HEK293 (cell line): ENCODE data around the gene C19orf73.

Source experiments
- CTCF ChIA-PET: fragments of 350-600 bp; formaldehyde crosslinking; extraction: SDS; loops from one replicate; lab custom pipeline; 2021; ENCODE audit warnings: antibody characterized with exemption; lab: Yijun Ruan, JAX
- POLR2A ChIA-PET: fragments of 300-600 bp; formaldehyde crosslinking; extraction: SDS; loops from one replicate; lab custom pipeline; 2020; ENCODE audit warnings: antibody characterized with exemption, inconsistent platforms; lab: Yijun Ruan, JAX
- H3K27ac ChIP-seq: fragments of 200-500 bp; sonication (Bioruptor generic); 2 replicates; pipeline ENCODE4 v1.5.1; 2014; ENCODE audit warnings: low read depth, low read length, control low read depth, inconsistent platforms; ENCODE audit errors: extremely low read depth
- H3K36me3 ChIP-seq, 2 experiments: fragments of 200-500 bp in 1 of 2; sonication (Bioruptor generic) in 1 of 2; 1 replicate in 1 of 2; 2 replicates in 1 of 2; pipeline ENCODE4 v1.5.1; 2014 to 2017; ENCODE audit warnings: inconsistent platforms in 2 of 2, low read length in 2 of 2; ENCODE audit not compliant: control insufficient read depth in 2 of 2, insufficient read depth in 1 of 2
- H3K4me1 ChIP-seq: fragments of 200-500 bp; sonication (Bioruptor generic); 2 replicates; pipeline ENCODE4 v1.5.1; 2014; ENCODE audit warnings: mild to moderate bottlenecking, low read length, inconsistent platforms; ENCODE audit not compliant: control insufficient read depth, insufficient read depth
- H3K4me3 ChIP-seq: 2 replicates; pipeline ENCODE4 v1.5.1; 2011; ENCODE audit warnings: low read depth, mild to moderate bottlenecking, control low read depth, low read length, moderate library complexity
- H3K9me3 ChIP-seq: fragments of 200-500 bp; sonication (Bioruptor generic); 2 replicates; pipeline ENCODE4 v1.5.1; 2014; ENCODE audit warnings: low read depth, low read length, inconsistent platforms; ENCODE audit not compliant: control insufficient read depth, insufficient read depth
- GLIS1 ChIP-seq: fragments of 450-650 bp; formaldehyde crosslinking; IDR thresholded peaks from 2 replicates; pipeline ENCODE4 v1.5.1; 2016; ENCODE audit warnings: missing biosample characterization, missing genetic modification characterization
- KLF16 ChIP-seq: fragments of 450-650 bp; formaldehyde crosslinking; IDR thresholded peaks from 2 replicates; pipeline ENCODE4 v1.5.1; 2017; ENCODE audit warnings: missing biosample characterization, missing genetic modification characterization
- KLF9 ChIP-seq: fragments of 450-650 bp; formaldehyde crosslinking; IDR thresholded peaks from 2 replicates; pipeline ENCODE4 v1.5.1; 2016; ENCODE audit warnings: missing biosample characterization, missing genetic modification characterization, low read depth
- MYNN ChIP-seq: fragments of 450-650 bp; formaldehyde crosslinking; IDR thresholded peaks from 2 replicates; pipeline ENCODE4 v1.5.1; 2016; ENCODE audit warnings: missing biosample characterization, missing genetic modification characterization, borderline replicate concordance
- PRDM1 ChIP-seq: fragments of 450-650 bp; formaldehyde crosslinking; IDR thresholded peaks from 2 replicates; pipeline ENCODE4; 2016; ENCODE audit warnings: missing biosample characterization, missing genetic modification characterization
- SP2 ChIP-seq: fragments of 450-650 bp; formaldehyde crosslinking; IDR thresholded peaks from 2 replicates; pipeline ENCODE4 v1.5.1; 2016; ENCODE audit warnings: missing biosample characterization, missing genetic modification characterization
- ZBTB20 ChIP-seq: fragments of 450-650 bp; formaldehyde crosslinking; IDR thresholded peaks from 2 replicates; pipeline ENCODE4 v1.5.1; 2016; ENCODE audit warnings: missing biosample characterization, missing genetic modification characterization
- ZIC2 ChIP-seq: fragments of 450-650 bp; formaldehyde crosslinking; IDR thresholded peaks from 2 replicates; pipeline ENCODE4 v1.5.1; 2016; ENCODE audit warnings: missing biosample characterization, missing genetic modification characterization
- ZNF335 ChIP-seq: fragments of 450-650 bp; formaldehyde crosslinking; conservative IDR thresholded peaks from 2 replicates; pipeline ENCODE4 v1.5.1; 2016; ENCODE audit warnings: missing biosample characterization, missing genetic modification characterization
- ZNF394 ChIP-seq: fragments of 450-650 bp; formaldehyde crosslinking; IDR thresholded peaks from 2 replicates; pipeline ENCODE4 v1.5.1; 2016; ENCODE audit warnings: missing biosample characterization, missing genetic modification characterization, mild to moderate bottlenecking, moderate library complexity, borderline replicate concordance
- ZNF404 ChIP-seq: fragments of 450-650 bp; formaldehyde crosslinking; IDR thresholded peaks from 2 replicates; pipeline ENCODE4 v1.5.1; 2017; ENCODE audit warnings: missing biosample characterization, missing genetic modification characterization
- ZNF548 ChIP-seq: fragments of 450-650 bp; formaldehyde crosslinking; IDR thresholded peaks from 2 replicates; pipeline ENCODE4 v1.5.1; 2016; ENCODE audit warnings: missing biosample characterization, missing genetic modification characterization
- ZXDB ChIP-seq: fragments of 450-650 bp; formaldehyde crosslinking; IDR thresholded peaks from 2 replicates; pipeline ENCODE4 v1.5.1; 2016; ENCODE audit warnings: missing biosample characterization, missing genetic modification characterization
- TF ChIP-seq, protein P1 (sequence below): fragments of 450-650 bp; formaldehyde crosslinking; IDR thresholded peaks from 2 replicates; pipeline ENCODE4 v1.5.1; 2016; ENCODE audit warnings: missing biosample characterization, missing genetic modification characterization
- TF ChIP-seq, protein P2 (sequence below): fragments of 450-650 bp; formaldehyde crosslinking; IDR thresholded peaks from 2 replicates; pipeline ENCODE4 v1.5.1; 2016; ENCODE audit warnings: missing biosample characterization, missing genetic modification characterization
- TF ChIP-seq, protein P3 (sequence below): fragments of 450-650 bp; formaldehyde crosslinking; IDR thresholded peaks from 2 replicates; pipeline ENCODE4 v1.5.1; 2017; ENCODE audit warnings: missing biosample characterization, missing genetic modification characterization
- TF ChIP-seq, protein P4 (sequence below): fragments of 450-650 bp; formaldehyde crosslinking; IDR thresholded peaks from 2 replicates; pipeline ENCODE4 v1.5.1; 2016; ENCODE audit warnings: missing biosample characterization, missing genetic modification characterization
- TF ChIP-seq, protein P5 (sequence below): sonication (generic); formaldehyde crosslinking; IDR thresholded peaks from 2 replicates; pipeline ENCODE4 v1.8.1; 2022; ENCODE audit warnings: mild to moderate bottlenecking, moderate library complexity, missing genetic modification reagents
- TF ChIP-seq, protein P6 (sequence below): fragments of 450-650 bp; formaldehyde crosslinking; IDR thresholded peaks from 2 replicates; pipeline ENCODE4 v1.5.1; 2017; ENCODE audit warnings: missing biosample characterization, missing genetic modification characterization

The C19orf73 gene

DNA sequence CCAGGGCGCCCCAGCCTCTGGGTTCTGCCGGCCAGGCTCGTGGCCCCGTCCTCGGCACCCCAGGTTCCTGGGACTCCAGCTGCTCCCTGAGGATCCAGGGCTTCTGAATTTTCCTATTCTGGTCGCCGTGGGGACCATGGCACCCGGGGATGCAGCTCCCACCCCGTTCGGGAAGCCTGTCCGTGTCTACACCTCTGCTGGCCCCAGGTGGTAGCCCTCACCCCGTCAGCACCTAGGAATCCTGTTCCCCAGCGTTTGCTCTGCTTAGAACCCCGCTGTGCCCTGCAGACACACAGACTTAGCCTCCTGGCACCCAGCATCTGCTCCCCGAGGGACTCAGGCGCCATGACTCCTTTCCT is 1.4 kb upstream of the C19orf73 start:
- peaks cover 5% of the 10 kb centered on the region; the same call in 1 of the 2 replicates for H3K4me1 ChIP-seq
- ChIA-PET POLR2A (interaction anchor here (0.8 to 1.6 kb wide), 5 partner anchors 8 to 30 kb away, joined by 3 to 8 read pairs (median 6); no protein-coding TSS in a partner anchor), CTCF (interaction anchor here (0.7 to 2.9 kb wide), 5 partner anchors 23 to 181 kb away, joined by 4 to 15 read pairs (median 10); no protein-coding TSS in a partner anchor)
- H3K27ac ChIP-seq: no peak overlapping the region
- H3K9me3 ChIP-seq: no peaks in the 10 kb centered on the region
- H3K4me3 ChIP-seq: no peak overlapping the region
- peaks cover 0 to 9% of the 10 kb centered on the region in 2 experiments; a peak in 2 of 3 replicates for H3K36me3 ChIP-seq
- no peak for TF ChIP-seq MYNN (tag by site-specific recombination)
- peak; percentile 8; the same call in 1 of the 2 replicates for TF ChIP-seq ZBTB20 (tag by site-specific recombination)
- TF ChIP-seq ZIC2 (tag by site-specific recombination): peak; percentile 47
- no peak for TF ChIP-seq SP2
- TF ChIP-seq, all 188 proteins: peak for 2

DNA sequence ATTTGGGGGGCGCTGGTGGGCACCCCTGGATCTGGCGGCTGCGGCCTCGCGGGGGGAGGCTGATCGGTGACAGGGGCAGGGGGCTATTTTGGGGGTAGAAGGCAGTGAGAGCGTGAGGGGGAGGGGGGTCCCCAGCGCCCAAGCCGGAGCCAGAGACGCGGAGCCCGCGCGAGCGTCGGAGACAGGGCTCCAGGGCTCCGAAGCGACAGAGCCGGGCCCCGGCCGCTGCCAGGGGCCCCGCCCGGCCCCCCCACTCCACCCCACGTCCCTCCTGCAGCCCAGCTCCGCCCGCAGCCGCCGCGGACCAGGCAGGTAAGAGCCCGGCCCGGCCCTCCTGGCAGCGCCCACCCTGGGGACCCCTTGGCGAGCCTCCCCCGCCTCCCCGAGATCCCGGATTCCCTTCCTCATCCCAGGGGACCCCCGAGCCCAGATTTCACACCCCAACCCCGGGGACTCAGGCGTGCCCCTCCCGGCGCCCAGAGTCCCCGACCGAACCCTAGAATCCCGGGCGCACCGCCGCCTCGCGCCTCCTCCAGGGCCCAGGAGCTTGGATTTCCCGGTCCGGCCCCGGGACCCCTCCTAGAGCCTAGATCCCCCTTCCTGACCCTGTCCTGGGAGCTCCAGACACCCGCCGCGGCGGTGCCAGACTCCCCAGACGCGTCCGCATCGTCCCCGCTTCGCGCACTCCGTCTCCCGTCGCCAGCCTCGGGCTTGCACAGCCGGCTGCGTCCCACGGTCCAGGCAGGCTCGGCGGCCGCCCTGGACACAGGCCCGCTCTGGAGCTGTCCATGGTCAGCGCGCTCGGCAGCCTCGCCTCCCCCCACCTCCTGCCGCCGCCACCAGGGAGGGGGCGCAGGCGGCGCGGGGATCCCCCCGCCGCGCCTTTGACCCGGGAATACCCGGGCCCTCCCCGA is 725 bp upstream of the C19orf73 start, which contains the start of gene PPFIA3:
PPFIA3 (plus strand) TSS at position 134 of the 914 bp plus-strand sequence. CDS start 8,330 bp downstream, outside the sequence.
- peak within 1 kb of the TSS; percentile 54 for H3K4me3 ChIP-seq
- peak within 1 kb of the TSS; percentile 82; the same call in 1 of the 2 replicates for H3K27ac ChIP-seq
- POLR2A ChIA-PET: interaction anchor here (0.8 to 1.6 kb wide), 6 partner anchors 8 to 126 kb away, joined by 3 to 8 read pairs (median 4); partner anchors contain the start of gene RUVBL2
- H3K36me3 ChIP-seq: peaks cover 0 to 9% of the 10 kb centered on the region in 2 experiments; a peak in 2 of 3 replicates
- no peaks in the 10 kb centered on the region for H3K9me3 ChIP-seq
- CTCF ChIA-PET: interaction anchor here (0.7 to 2.4 kb wide), 3 partner anchors 22 to 181 kb away, joined by 6 to 14 read pairs (median 10); no protein-coding TSS in a partner anchor
- H3K4me1 ChIP-seq: peaks cover 8% of the 10 kb centered on the region
- peak; percentile 78 for TF ChIP-seq ZNF335 (tag by site-specific recombination)
- peak; percentile 34; the same call in 1 of the 2 replicates for TF ChIP-seq GLIS1 (tag by site-specific recombination)
- no peak for TF ChIP-seq ZNF394 (tag by site-specific recombination)
- TF ChIP-seq PRDM1 (tag by site-specific recombination): no peak
- no peak for TF ChIP-seq ZNF548 (tag by site-specific recombination)
- 0 out of 2 replicates have a peak, but pooled peaks have one; percentile 25 for TF ChIP-seq KLF16 (tag by site-specific recombination)
- TF ChIP-seq, protein P1, sequence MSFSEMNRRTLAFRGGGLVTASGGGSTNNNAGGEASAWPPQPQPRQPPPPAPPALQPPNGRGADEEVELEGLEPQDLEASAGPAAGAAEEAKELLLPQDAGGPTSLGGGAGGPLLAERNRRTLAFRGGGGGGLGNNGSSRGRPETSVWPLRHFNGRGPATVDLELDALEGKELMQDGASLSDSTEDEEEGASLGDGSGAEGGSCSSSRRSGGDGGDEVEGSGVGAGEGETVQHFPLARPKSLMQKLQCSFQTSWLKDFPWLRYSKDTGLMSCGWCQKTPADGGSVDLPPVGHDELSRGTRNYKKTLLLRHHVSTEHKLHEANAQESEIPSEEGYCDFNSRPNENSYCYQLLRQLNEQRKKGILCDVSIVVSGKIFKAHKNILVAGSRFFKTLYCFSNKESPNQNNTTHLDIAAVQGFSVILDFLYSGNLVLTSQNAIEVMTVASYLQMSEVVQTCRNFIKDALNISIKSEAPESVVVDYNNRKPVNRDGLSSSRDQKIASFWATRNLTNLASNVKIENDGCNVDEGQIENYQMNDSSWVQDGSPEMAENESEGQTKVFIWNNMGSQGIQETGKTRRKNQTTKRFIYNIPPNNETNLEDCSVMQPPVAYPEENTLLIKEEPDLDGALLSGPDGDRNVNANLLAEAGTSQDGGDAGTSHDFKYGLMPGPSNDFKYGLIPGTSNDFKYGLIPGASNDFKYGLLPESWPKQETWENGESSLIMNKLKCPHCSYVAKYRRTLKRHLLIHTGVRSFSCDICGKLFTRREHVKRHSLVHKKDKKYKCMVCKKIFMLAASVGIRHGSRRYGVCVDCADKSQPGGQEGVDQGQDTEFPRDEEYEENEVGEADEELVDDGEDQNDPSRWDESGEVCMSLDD (tag by site-specific recombination): peak; percentile 57; the same call in 1 of the 2 replicates
- no peak for TF ChIP-seq ZXDB (tag by site-specific recombination)
- TF ChIP-seq, protein P2, sequence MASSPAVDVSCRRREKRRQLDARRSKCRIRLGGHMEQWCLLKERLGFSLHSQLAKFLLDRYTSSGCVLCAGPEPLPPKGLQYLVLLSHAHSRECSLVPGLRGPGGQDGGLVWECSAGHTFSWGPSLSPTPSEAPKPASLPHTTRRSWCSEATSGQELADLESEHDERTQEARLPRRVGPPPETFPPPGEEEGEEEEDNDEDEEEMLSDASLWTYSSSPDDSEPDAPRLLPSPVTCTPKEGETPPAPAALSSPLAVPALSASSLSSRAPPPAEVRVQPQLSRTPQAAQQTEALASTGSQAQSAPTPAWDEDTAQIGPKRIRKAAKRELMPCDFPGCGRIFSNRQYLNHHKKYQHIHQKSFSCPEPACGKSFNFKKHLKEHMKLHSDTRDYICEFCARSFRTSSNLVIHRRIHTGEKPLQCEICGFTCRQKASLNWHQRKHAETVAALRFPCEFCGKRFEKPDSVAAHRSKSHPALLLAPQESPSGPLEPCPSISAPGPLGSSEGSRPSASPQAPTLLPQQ (tag by site-specific recombination): peak; percentile 92
- TF ChIP-seq ZNF404: no peak
- TF ChIP-seq, protein P3, sequence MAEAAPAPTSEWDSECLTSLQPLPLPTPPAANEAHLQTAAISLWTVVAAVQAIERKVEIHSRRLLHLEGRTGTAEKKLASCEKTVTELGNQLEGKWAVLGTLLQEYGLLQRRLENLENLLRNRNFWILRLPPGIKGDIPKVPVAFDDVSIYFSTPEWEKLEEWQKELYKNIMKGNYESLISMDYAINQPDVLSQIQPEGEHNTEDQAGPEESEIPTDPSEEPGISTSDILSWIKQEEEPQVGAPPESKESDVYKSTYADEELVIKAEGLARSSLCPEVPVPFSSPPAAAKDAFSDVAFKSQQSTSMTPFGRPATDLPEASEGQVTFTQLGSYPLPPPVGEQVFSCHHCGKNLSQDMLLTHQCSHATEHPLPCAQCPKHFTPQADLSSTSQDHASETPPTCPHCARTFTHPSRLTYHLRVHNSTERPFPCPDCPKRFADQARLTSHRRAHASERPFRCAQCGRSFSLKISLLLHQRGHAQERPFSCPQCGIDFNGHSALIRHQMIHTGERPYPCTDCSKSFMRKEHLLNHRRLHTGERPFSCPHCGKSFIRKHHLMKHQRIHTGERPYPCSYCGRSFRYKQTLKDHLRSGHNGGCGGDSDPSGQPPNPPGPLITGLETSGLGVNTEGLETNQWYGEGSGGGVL (tag by site-specific recombination): peak; percentile 64; the same call in 1 of the 2 replicates
- TF ChIP-seq, protein P4, sequence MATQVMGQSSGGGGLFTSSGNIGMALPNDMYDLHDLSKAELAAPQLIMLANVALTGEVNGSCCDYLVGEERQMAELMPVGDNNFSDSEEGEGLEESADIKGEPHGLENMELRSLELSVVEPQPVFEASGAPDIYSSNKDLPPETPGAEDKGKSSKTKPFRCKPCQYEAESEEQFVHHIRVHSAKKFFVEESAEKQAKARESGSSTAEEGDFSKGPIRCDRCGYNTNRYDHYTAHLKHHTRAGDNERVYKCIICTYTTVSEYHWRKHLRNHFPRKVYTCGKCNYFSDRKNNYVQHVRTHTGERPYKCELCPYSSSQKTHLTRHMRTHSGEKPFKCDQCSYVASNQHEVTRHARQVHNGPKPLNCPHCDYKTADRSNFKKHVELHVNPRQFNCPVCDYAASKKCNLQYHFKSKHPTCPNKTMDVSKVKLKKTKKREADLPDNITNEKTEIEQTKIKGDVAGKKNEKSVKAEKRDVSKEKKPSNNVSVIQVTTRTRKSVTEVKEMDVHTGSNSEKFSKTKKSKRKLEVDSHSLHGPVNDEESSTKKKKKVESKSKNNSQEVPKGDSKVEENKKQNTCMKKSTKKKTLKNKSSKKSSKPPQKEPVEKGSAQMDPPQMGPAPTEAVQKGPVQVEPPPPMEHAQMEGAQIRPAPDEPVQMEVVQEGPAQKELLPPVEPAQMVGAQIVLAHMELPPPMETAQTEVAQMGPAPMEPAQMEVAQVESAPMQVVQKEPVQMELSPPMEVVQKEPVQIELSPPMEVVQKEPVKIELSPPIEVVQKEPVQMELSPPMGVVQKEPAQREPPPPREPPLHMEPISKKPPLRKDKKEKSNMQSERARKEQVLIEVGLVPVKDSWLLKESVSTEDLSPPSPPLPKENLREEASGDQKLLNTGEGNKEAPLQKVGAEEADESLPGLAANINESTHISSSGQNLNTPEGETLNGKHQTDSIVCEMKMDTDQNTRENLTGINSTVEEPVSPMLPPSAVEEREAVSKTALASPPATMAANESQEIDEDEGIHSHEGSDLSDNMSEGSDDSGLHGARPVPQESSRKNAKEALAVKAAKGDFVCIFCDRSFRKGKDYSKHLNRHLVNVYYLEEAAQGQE (tag by site-specific recombination): peak; percentile 95
- no peak for TF ChIP-seq KLF9 (tag by site-specific recombination)
- TF ChIP-seq, protein P5, sequence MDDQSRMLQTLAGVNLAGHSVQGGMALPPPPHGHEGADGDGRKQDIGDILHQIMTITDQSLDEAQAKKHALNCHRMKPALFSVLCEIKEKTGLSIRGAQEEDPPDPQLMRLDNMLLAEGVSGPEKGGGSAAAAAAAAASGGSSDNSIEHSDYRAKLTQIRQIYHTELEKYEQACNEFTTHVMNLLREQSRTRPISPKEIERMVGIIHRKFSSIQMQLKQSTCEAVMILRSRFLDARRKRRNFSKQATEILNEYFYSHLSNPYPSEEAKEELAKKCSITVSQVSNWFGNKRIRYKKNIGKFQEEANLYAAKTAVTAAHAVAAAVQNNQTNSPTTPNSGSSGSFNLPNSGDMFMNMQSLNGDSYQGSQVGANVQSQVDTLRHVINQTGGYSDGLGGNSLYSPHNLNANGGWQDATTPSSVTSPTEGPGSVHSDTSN (CRISPR knock-in tag): peak; percentile 68; the same call in 1 of the 2 replicates
- TF ChIP-seq, protein P6, sequence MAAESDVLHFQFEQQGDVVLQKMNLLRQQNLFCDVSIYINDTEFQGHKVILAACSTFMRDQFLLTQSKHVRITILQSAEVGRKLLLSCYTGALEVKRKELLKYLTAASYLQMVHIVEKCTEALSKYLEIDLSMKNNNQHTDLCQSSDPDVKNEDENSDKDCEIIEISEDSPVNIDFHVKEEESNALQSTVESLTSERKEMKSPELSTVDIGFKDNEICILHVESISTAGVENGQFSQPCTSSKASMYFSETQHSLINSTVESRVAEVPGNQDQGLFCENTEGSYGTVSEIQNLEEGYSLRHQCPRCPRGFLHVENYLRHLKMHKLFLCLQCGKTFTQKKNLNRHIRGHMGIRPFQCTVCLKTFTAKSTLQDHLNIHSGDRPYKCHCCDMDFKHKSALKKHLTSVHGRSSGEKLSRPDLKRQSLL (tag by site-specific recombination): peak; percentile 85
